ENCODE measurements around the gene TMEM269.
"Not testable (repeated sequence)": the region's sequence is repeated elsewhere in the genome, so short reads cannot be mapped to it uniquely, and the experiment has no call there.

- TF ChIP-seq CTCF (IDR thresholded peaks at IDR 0.05; ENCODE audit: low read length); EZH2 (IDR thresholded peaks at IDR 0.05; ENCODE audit: borderline replicate concordance, low read length): not testable (repeated sequence)
These were observed 30.0 kb downstream of the TMEM269 start for GRCh38 chr1:42814815-42815214.
